Testis (tissue), 3 donors: ENCODE data around the gene PTGDS. TPM values are rescaled to one million over a fixed set of nuclear protein-coding genes. Genes with fewer than 3 reads are reported as not detected.

Experiments
- DNase-seq: peaks from one replicate; pipeline ENCODE4 v3.0.0-alpha.2; 2019
- H3K27ac ChIP-seq, 2 donors: fragments of 200-600 bp; sonication (generic); one replicate each; pipeline ENCODE4 v1.5.1; 2019
- H3K27me3 ChIP-seq: fragments of 200-600 bp; sonication (generic); one replicate; pipeline ENCODE4 v1.5.1; 2019
- H3K36me3 ChIP-seq: fragments of 200-600 bp; sonication (generic); one replicate; pipeline ENCODE4 v1.5.1; 2017; ENCODE audit warnings: low read depth; ENCODE audit errors: missing control alignments
- H3K4me1 ChIP-seq: fragments of 200-600 bp; sonication (generic); one replicate; pipeline ENCODE4 v1.5.1; 2019
- H3K4me3 ChIP-seq, 2 donors: fragments of 200-600 bp; sonication (generic); one replicate each; pipeline ENCODE4 v1.5.1; 2017 to 2019
- H3K9me3 ChIP-seq: fragments of 200-600 bp; sonication (generic); one replicate; pipeline ENCODE4 v1.5.1; 2017
- CTCF ChIP-seq, 3 experiments: fragments of 450-650 bp in 2 of 3; fragments of 200-600 bp in 1 of 3; sonication (generic) in 1 of 3; IDR thresholded peaks; one replicate each; pipeline ENCODE4 v1.5.1; 2016 to 2019; ENCODE audit warnings: antibody characterized with exemption in 3 of 3, mild to moderate bottlenecking in 2 of 3, moderate library complexity in 1 of 3
- POLR2A ChIP-seq: fragments of 450-650 bp; IDR thresholded peaks from one replicate; pipeline ENCODE4 v1.6.1; 2017; ENCODE audit warnings: antibody characterized with exemption, mild to moderate bottlenecking, moderate library complexity
- WGBS, 2 donors: methylation state at CpG; one replicate each; pipeline ENCODE4 v1.1.5; 2018; 5-methylcytosine and 5-hydroxymethylcytosine counted together
- intact Hi-C: fragments of 100-400 bp; cut with DNase I; formaldehyde crosslinking; loops from one replicate; pipeline ENCODE4 v1.15.1; 2023; ENCODE audit warnings: low total_unique reads
- polyA plus RNA-seq: library from polyadenylated mRNA; stranded (reverse); fragments of 350-450 nt; fragmentation: Illumina TruSeq; extraction: RNeasy Lipid Tissue Mini Kit (QIAGEN cat#74804); gene quantifications from one replicate; pipeline ENCODE4 v1.2.3, GENCODE V29; 2014; ENCODE audit warnings: low read depth, low replicate concordance; ENCODE audit not compliant: insufficient read depth
- total RNA-seq, 2 donors: library from RNA; depleted of rRNA; stranded (reverse); fragments of >200 nt; gene quantifications; one replicate each; pipeline ENCODE4 v1.2.3, GENCODE V29; 2016

Gene PTGDS
- total and polyA plus RNA-seq, 3 donors from 2014 or later, result 4,976 to 5,948 (median 5,554) TPM

GRCh38 chr9:136981588-136982231 lies 4.4 kb downstream of the PTGDS start:
- DNase-seq, result peak; percentile 74
- intact Hi-C loops, result no loop called here
- H3K36me3 ChIP-seq, result no peaks in the 10 kb centered on the region
- WGBS, 2 donors, result 35 to 51% methylated on average over 13 to 17 of the region's 17 CpGs
- no peak for TF ChIP-seq POLR2A
- H3K4me1 ChIP-seq, result peaks cover 38% of the 10 kb centered on the region
- peak overlapping the region; percentile 24 to 68 for H3K27ac ChIP-seq
- no peak overlapping the region for H3K4me3 ChIP-seq
- no peaks in the 10 kb centered on the region for H3K9me3 ChIP-seq
- no peaks in the 10 kb centered on the region for H3K27me3 ChIP-seq

- no peak for DNase-seq
- WGBS, 2 donors, result 58 to 87% methylated on average over 5 to 18 of the region's 18 CpGs
- TF ChIP-seq POLR2A (no peak), CTCF (IDR thresholded peaks at IDR 0.05) (no peak)
- Histone ChIP-seq H3K27me3 (no peaks in the 10 kb centered on the region), H3K36me3 (no peaks in the 10 kb centered on the region), H3K9me3 (no peaks in the 10 kb centered on the region), H3K4me3 (no peak within 1 kb of the TSS), H3K27ac (peak within 1 kb of the TSS; percentile 24 to 68), H3K4me1 (peaks cover 33% of the 10 kb centered on the region)
- intact Hi-C loops, result no loop called here
These were observed 5.1 kb downstream of the PTGDS start, which contains the start of gene LCNL1 for GRCh38 chr9:136982232-136983051. TSS of gene LCNL1 (plus strand) at chr9:136982993. CDS start at chr9:136983587, 594 bp downstream.

- no peak overlapping the region for H3K4me3 ChIP-seq
- no peak for DNase-seq
- intact Hi-C loops, result no loop called here
- H3K27ac ChIP-seq, result no peak overlapping the region
- TF ChIP-seq CTCF (IDR thresholded peaks at IDR 0.05), result no peak
- no peak for TF ChIP-seq POLR2A
- H3K27me3 ChIP-seq, result no peaks in the 10 kb centered on the region
- H3K9me3 ChIP-seq, result no peaks in the 10 kb centered on the region
- H3K4me1 ChIP-seq, result peaks cover 33% of the 10 kb centered on the region
- WGBS, 2 donors, result 60 to 61% methylated on average over 7 to 9 of the region's 9 CpGs
- no peaks in the 10 kb centered on the region for H3K36me3 ChIP-seq
These were observed 5.9 kb downstream of the PTGDS start for GRCh38 chr9:136983167-136983566.

GRCh38 chr9:136983656-136984314 lies 6.5 kb downstream of the PTGDS start:
- no peaks in the 10 kb centered on the region for H3K36me3 ChIP-seq
- intact Hi-C loops, result no loop called here
- peaks cover 33% of the 10 kb centered on the region for H3K4me1 ChIP-seq
- WGBS, 2 donors, result 71 to 73% methylated on average over 10 to 11 of the region's 11 CpGs
- TF ChIP-seq CTCF (IDR thresholded peaks at IDR 0.05), result no peak
- no peak for TF ChIP-seq POLR2A
- no peaks in the 10 kb centered on the region for H3K27me3 ChIP-seq
- H3K4me3 ChIP-seq, result no peak overlapping the region
- H3K9me3 ChIP-seq, result no peaks in the 10 kb centered on the region
- no peak for DNase-seq
- H3K27ac ChIP-seq, result no peak overlapping the region

- Histone ChIP-seq H3K27ac (peak overlapping the region in 1 of 2 donors; percentile 36), H3K4me1 (peaks cover 33% of the 10 kb centered on the region), H3K4me3 (peak overlapping the region in 1 of 2 donors; percentile 12), H3K36me3 (no peaks in the 10 kb centered on the region), H3K9me3 (no peaks in the 10 kb centered on the region), H3K27me3 (no peaks in the 10 kb centered on the region)
- intact Hi-C loops, result no loop called here
- TF ChIP-seq CTCF (IDR thresholded peaks at IDR 0.05), result no peak
- TF ChIP-seq POLR2A, result no peak
- no peak for DNase-seq
- 38 to 60% methylated on average over 10 to 29 of the region's 29 CpGs for WGBS, 2 donors
These were observed 7.2 kb downstream of the PTGDS start for GRCh38 chr9:136984464-136985026.
